ENCODE measurements around the gene IL3.

GRCh38 chr5:132057498-132058255 is 2.8 kb upstream of the IL3 start:
- TF ChIP-seq POLR2A (IDR thresholded peaks at IDR 0.05) (no peak), CTCF (IDR thresholded peaks at IDR 0.05) (no peak), EP300 (IDR thresholded peaks at IDR 0.05) (no peak)
